WTC11 (cell line): ENCODE data around the gene ZFHX3.
"Not testable (repeated sequence)": the region's sequence is repeated elsewhere in the genome, so short reads cannot be mapped to it uniquely, and the experiment has no call there.

Source experiments
- KAT7 ChIP-seq: sonication (generic); formaldehyde crosslinking; IDR thresholded peaks from 2 replicates; pipeline ENCODE4 v1.8.1; 2023; ENCODE audit warnings: missing genetic modification reagents, mild to moderate bottlenecking, borderline replicate concordance
- NFYB ChIP-seq: sonication (generic); formaldehyde crosslinking; conservative IDR thresholded peaks from 2 replicates; pipeline ENCODE4 v1.8.0; 2022; ENCODE audit warnings: low read depth, missing genetic modification reagents
- PRRX2 ChIP-seq: fragments of 250-450 bp; sonication (Bioruptor Pico); IDR thresholded peaks from 2 replicates; pipeline ENCODE4 v1.8.0; 2021; ENCODE audit warnings: mild to moderate bottlenecking
- TF ChIP-seq, protein P1 (sequence below): sonication (generic); formaldehyde crosslinking; IDR thresholded peaks from 2 replicates; pipeline ENCODE4 v1.8.1; 2022; ENCODE audit warnings: low read depth, missing genetic modification reagents, borderline replicate concordance
- TF ChIP-seq, protein P2 (sequence below): sonication (generic); formaldehyde crosslinking; IDR thresholded peaks from 2 replicates; pipeline ENCODE4 v1.8.0; 2022; ENCODE audit warnings: mild to moderate bottlenecking, missing genetic modification reagents
- TF ChIP-seq, protein P3 (sequence below): fragments of 200-600 bp; IDR thresholded peaks from 2 replicates; pipeline ENCODE4 v1.8.0; 2022; ENCODE audit warnings: antibody characterized with exemption
- TF ChIP-seq, protein P4 (sequence below): sonication (generic); formaldehyde crosslinking; IDR thresholded peaks from 2 replicates; pipeline ENCODE4 v1.8.1; 2023; ENCODE audit warnings: mild to moderate bottlenecking, missing genetic modification reagents, borderline replicate concordance
- TF ChIP-seq, protein P5 (sequence below): sonication (generic); formaldehyde crosslinking; IDR thresholded peaks from 2 replicates; pipeline ENCODE4 v1.8.1; 2023; ENCODE audit warnings: mild to moderate bottlenecking, missing genetic modification reagents

DNA sequence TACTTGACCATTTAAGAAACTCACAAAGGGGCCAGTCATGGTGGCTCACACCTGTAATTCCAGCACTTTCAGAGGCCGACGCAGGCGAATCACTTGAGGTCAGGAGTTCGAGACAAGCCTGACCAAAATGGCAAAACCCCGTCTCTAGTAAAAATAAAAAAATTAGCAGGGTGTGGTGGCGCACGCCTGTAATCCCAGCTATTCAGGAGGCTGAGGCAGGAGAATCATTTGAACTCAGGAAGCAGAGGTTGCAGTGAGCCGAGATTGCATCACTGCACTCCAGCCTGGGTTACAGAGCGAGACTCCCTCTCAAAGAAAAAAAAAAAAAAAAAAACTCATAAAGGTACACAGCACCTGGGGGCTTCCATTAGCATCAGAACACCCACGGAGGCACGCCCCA is 38.2 kb downstream of the ZFHX3 start:
- TF ChIP-seq, protein P1, sequence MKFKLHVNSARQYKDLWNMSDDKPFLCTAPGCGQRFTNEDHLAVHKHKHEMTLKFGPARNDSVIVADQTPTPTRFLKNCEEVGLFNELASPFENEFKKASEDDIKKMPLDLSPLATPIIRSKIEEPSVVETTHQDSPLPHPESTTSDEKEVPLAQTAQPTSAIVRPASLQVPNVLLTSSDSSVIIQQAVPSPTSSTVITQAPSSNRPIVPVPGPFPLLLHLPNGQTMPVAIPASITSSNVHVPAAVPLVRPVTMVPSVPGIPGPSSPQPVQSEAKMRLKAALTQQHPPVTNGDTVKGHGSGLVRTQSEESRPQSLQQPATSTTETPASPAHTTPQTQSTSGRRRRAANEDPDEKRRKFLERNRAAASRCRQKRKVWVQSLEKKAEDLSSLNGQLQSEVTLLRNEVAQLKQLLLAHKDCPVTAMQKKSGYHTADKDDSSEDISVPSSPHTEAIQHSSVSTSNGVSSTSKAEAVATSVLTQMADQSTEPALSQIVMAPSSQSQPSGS (CRISPR knock-in tag), result not testable (repeated sequence)
- TF ChIP-seq KAT7; PRRX2; NFYB (CRISPR knock-in tag): not testable (repeated sequence)
- TF ChIP-seq, protein P2, sequence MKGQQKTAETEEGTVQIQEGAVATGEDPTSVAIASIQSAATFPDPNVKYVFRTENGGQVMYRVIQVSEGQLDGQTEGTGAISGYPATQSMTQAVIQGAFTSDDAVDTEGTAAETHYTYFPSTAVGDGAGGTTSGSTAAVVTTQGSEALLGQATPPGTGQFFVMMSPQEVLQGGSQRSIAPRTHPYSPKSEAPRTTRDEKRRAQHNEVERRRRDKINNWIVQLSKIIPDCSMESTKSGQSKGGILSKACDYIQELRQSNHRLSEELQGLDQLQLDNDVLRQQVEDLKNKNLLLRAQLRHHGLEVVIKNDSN (CRISPR knock-in tag), result not testable (repeated sequence)
- TF ChIP-seq, protein P3, sequence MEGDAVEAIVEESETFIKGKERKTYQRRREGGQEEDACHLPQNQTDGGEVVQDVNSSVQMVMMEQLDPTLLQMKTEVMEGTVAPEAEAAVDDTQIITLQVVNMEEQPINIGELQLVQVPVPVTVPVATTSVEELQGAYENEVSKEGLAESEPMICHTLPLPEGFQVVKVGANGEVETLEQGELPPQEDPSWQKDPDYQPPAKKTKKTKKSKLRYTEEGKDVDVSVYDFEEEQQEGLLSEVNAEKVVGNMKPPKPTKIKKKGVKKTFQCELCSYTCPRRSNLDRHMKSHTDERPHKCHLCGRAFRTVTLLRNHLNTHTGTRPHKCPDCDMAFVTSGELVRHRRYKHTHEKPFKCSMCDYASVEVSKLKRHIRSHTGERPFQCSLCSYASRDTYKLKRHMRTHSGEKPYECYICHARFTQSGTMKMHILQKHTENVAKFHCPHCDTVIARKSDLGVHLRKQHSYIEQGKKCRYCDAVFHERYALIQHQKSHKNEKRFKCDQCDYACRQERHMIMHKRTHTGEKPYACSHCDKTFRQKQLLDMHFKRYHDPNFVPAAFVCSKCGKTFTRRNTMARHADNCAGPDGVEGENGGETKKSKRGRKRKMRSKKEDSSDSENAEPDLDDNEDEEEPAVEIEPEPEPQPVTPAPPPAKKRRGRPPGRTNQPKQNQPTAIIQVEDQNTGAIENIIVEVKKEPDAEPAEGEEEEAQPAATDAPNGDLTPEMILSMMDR, result not testable (repeated sequence)
- TF ChIP-seq, protein P4, sequence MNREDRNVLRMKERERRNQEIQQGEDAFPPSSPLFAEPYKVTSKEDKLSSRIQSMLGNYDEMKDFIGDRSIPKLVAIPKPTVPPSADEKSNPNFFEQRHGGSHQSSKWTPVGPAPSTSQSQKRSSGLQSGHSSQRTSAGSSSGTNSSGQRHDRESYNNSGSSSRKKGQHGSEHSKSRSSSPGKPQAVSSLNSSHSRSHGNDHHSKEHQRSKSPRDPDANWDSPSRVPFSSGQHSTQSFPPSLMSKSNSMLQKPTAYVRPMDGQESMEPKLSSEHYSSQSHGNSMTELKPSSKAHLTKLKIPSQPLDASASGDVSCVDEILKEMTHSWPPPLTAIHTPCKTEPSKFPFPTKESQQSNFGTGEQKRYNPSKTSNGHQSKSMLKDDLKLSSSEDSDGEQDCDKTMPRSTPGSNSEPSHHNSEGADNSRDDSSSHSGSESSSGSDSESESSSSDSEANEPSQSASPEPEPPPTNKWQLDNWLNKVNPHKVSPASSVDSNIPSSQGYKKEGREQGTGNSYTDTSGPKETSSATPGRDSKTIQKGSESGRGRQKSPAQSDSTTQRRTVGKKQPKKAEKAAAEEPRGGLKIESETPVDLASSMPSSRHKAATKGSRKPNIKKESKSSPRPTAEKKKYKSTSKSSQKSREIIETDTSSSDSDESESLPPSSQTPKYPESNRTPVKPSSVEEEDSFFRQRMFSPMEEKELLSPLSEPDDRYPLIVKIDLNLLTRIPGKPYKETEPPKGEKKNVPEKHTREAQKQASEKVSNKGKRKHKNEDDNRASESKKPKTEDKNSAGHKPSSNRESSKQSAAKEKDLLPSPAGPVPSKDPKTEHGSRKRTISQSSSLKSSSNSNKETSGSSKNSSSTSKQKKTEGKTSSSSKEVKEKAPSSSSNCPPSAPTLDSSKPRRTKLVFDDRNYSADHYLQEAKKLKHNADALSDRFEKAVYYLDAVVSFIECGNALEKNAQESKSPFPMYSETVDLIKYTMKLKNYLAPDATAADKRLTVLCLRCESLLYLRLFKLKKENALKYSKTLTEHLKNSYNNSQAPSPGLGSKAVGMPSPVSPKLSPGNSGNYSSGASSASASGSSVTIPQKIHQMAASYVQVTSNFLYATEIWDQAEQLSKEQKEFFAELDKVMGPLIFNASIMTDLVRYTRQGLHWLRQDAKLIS, result not testable (repeated sequence)
- TF ChIP-seq, protein P5, sequence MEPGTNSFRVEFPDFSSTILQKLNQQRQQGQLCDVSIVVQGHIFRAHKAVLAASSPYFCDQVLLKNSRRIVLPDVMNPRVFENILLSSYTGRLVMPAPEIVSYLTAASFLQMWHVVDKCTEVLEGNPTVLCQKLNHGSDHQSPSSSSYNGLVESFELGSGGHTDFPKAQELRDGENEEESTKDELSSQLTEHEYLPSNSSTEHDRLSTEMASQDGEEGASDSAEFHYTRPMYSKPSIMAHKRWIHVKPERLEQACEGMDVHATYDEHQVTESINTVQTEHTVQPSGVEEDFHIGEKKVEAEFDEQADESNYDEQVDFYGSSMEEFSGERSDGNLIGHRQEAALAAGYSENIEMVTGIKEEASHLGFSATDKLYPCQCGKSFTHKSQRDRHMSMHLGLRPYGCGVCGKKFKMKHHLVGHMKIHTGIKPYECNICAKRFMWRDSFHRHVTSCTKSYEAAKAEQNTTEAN (CRISPR knock-in tag), result not testable (repeated sequence)
